PC-3 (cell line): Measurements from ENCODE around the gene CAPN3. TPM values are rescaled to one million over a fixed set of nuclear protein-coding genes. Genes with fewer than 3 reads are reported as not detected.

ENCODE experiments used
- ATAC-seq: fragments of 200-7000 bp; cut with Tn5 transposase; 2 replicates; pipeline ENCODE4 v1.9.1; 2020; ENCODE audit warnings: mild to moderate bottlenecking, moderate library complexity
- BruUV-seq: library from RNA; stranded (reverse); fragments of 400-500 nt; replicated peaks from 2 replicates; lab custom pipeline; 2021; lab: Mats Ljungman, UMichigan
- CTCF ChIA-PET: fragments of 300-600 bp; sonication (Branson Sonifier 250); formaldehyde crosslinking; loops from one replicate; lab custom pipeline; 2022; ENCODE audit warnings: antibody characterized with exemption; lab: Charles Lee
- POLR2A ChIA-PET: fragments of 300-600 bp; sonication (Branson Sonifier 250); formaldehyde crosslinking; loops from one replicate; lab custom pipeline; 2022; ENCODE audit warnings: antibody characterized with exemption; ENCODE audit not compliant: unreplicated experiment; lab: Charles Lee
- DNase-seq: peaks from one replicate; pipeline ENCODE4 v3.0.0-alpha.2; 2015
- H2AFZ ChIP-seq: fragments of 300-600 bp; sonication (generic); 2 replicates; pipeline ENCODE4 v1.6.0; 2016; ENCODE audit warnings: antibody characterized with exemption, low read length
- H3F3A ChIP-seq: fragments of 300-600 bp; sonication (generic); one replicate; pipeline ENCODE4 v1.6.0; 2017; ENCODE audit warnings: antibody characterized with exemption, low read length, control low read depth, mild to moderate bottlenecking; ENCODE audit not compliant: unreplicated experiment
- H3K27ac ChIP-seq: fragments of 300-600 bp; sonication (generic); 2 replicates; pipeline ENCODE4 v1.5.1; 2016; ENCODE audit warnings: mild to moderate bottlenecking, low read length
- H3K27me3 ChIP-seq: fragments of 300-600 bp; sonication (generic); 2 replicates; pipeline ENCODE4 v1.6.1; 2016; ENCODE audit warnings: low read length, mixed read lengths
- H3K36me3 ChIP-seq: fragments of 300-600 bp; sonication (generic); 2 replicates; pipeline ENCODE4 v1.6.1; 2016; ENCODE audit warnings: low read depth, mixed run types, low read length, mixed read lengths
- H3K4me1 ChIP-seq: fragments of 300-600 bp; sonication (generic); 2 replicates; pipeline ENCODE4 v1.5.1; 2016; ENCODE audit warnings: low read length; ENCODE audit not compliant: insufficient read depth
- H3K4me2 ChIP-seq: fragments of 300-600 bp; sonication (generic); 2 replicates; pipeline ENCODE4 v1.6.0; 2016; ENCODE audit warnings: low read length
- H3K4me3 ChIP-seq: fragments of 300-600 bp; sonication (generic); 2 replicates; pipeline ENCODE4 v1.5.1; 2016; ENCODE audit warnings: mild to moderate bottlenecking, low read length, mixed read lengths
- H3K79me2 ChIP-seq: fragments of 300-600 bp; sonication (generic); 2 replicates; pipeline ENCODE4 v1.6.1; 2017; ENCODE audit warnings: low read length, mixed read lengths
- H3K9ac ChIP-seq: fragments of 300-600 bp; sonication (generic); 2 replicates; pipeline ENCODE4 v1.6.0; 2016; ENCODE audit warnings: mild to moderate bottlenecking, low read length
- H3K9me2 ChIP-seq: fragments of 300-600 bp; sonication (generic); replicated peaks from 2 replicates; pipeline ENCODE4 v1.6.1; 2016; ENCODE audit warnings: mixed run types, low read length, mixed read lengths
- H3K9me3 ChIP-seq: fragments of 300-600 bp; sonication (generic); 2 replicates; pipeline ENCODE4 v1.6.1; 2016; ENCODE audit warnings: low read length, mixed read lengths
- H4K20me1 ChIP-seq: fragments of 300-600 bp; sonication (generic); 2 replicates; pipeline ENCODE4 v1.6.1; 2016; ENCODE audit warnings: low read length, mixed read lengths
- EZH2 ChIP-seq: fragments of 300-600 bp; sonication (generic); IDR thresholded peaks from one replicate; pipeline ENCODE4 v1.6.1; 2017; ENCODE audit warnings: antibody characterized with exemption, mild to moderate bottlenecking, low read length; ENCODE audit not compliant: unreplicated experiment
- EZH2phosphoT487 ChIP-seq: fragments of 300-600 bp; sonication (generic); IDR thresholded peaks from 2 replicates; pipeline ENCODE4 v1.6.1; 2018; ENCODE audit warnings: mild to moderate bottlenecking, antibody characterized with exemption, low read length, borderline replicate concordance
- intact Hi-C: fragments of 100-400 bp; cut with micrococcal nuclease; formaldehyde crosslinking; loops from 2 replicates; pipeline ENCODE4 v1.9.0; 2023
- total RNA-seq: library from RNA; depleted of rRNA; stranded (reverse); fragments of >200 nt; gene quantifications from 2 replicates; pipeline ENCODE4 v1.2.3, GENCODE V29; 2014
- TF ChIP-seq, protein P1 (sequence below): fragments of 300-600 bp; sonication (generic); conservative IDR thresholded peaks from 2 replicates; pipeline ENCODE4 v1.5.1; 2017; ENCODE audit warnings: antibody characterized with exemption, low read depth, mild to moderate bottlenecking, low read length

Gene CAPN3
- total RNA-seq, 1 experiment from 2014 or later, result 0.40 TPM

DNA sequence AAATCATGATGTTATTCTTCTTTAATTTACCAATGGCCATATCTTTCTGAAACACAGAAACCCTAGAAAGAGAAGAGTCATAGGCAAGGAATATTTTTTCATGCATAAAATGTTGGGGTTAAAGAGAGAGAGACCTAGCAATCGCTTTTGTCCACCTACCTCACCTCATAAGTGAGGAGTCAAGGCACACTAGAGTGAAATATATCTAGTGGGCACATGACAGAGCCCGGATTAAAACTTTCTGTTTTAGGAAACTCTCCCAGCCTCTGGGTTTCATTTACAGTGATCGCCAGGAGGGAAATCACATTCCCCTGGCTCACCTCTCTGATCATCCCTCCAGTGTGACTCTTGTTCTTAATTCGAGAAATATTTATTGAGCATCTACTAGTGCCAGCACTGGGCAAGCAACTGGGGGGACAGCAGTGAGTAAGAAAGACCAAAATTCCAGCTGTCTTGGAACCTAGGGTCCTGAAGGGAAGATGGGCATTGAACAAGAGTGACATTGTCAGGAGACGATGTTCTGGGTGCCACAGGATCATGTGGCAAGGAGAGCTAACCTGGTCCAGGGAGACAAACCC, 1.3 kb downstream of the CAPN3 start:
- Histone ChIP-seq H3K9me3 (no peaks in the 10 kb centered on the region), H3K36me3 (no peaks in the 10 kb centered on the region), H2AFZ (no peak overlapping the region), H3K27me3 (no peaks in the 10 kb centered on the region), H4K20me1 (no peaks in the 10 kb centered on the region), H3K9ac (no peak overlapping the region), H3K27ac (no peak overlapping the region), H3K4me1 (no peaks in the 10 kb centered on the region), H3F3A (no peaks in the 10 kb centered on the region), H3K4me2 (no peak overlapping the region), H3K79me2 (no peaks in the 10 kb centered on the region), H3K4me3 (no peak overlapping the region), H3K9me2 (no peaks in the 10 kb centered on the region)
- ATAC-seq, result no peak
- DNase-seq, result no peak
- intact Hi-C loops, result no loop called here
- TF ChIP-seq, protein P1, sequence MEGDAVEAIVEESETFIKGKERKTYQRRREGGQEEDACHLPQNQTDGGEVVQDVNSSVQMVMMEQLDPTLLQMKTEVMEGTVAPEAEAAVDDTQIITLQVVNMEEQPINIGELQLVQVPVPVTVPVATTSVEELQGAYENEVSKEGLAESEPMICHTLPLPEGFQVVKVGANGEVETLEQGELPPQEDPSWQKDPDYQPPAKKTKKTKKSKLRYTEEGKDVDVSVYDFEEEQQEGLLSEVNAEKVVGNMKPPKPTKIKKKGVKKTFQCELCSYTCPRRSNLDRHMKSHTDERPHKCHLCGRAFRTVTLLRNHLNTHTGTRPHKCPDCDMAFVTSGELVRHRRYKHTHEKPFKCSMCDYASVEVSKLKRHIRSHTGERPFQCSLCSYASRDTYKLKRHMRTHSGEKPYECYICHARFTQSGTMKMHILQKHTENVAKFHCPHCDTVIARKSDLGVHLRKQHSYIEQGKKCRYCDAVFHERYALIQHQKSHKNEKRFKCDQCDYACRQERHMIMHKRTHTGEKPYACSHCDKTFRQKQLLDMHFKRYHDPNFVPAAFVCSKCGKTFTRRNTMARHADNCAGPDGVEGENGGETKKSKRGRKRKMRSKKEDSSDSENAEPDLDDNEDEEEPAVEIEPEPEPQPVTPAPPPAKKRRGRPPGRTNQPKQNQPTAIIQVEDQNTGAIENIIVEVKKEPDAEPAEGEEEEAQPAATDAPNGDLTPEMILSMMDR, result no peak
- TF ChIP-seq EZH2, result no peak
- no peak for TF ChIP-seq EZH2phosphoT487
- BruUV-seq, result no TSS peak
- ChIA-PET POLR2A (no interaction called here), CTCF (no interaction called here)

DNA sequence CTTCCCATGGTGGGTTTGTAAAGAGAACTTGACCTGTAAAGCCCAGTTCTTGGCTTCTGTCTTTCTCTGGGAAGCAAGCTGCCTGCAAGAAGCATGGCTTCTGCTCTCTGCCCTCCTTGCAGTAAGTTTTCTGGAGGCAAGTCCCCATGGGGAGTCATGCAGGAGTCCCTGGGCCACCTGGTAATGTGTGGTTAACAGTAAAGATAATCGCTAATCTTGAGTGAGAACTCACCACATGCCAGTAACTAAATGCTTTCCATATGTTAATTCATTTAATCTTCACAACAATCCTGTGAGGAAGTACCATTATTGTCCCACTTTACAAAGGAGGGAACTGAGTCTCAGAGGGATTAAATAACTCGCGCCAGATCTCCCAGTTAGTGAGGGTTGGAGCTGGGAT, 4.2 kb downstream of the CAPN3 start:
- Histone ChIP-seq H4K20me1 (no peaks in the 10 kb centered on the region), H3K9me3 (no peaks in the 10 kb centered on the region), H3K9me2 (no peaks in the 10 kb centered on the region), H3F3A (no peaks in the 10 kb centered on the region), H3K27me3 (no peaks in the 10 kb centered on the region), H3K79me2 (no peaks in the 10 kb centered on the region), H3K36me3 (no peaks in the 10 kb centered on the region), H3K9ac (no peak overlapping the region), H3K4me3 (no peak overlapping the region), H2AFZ (no peak overlapping the region), H3K4me2 (no peak overlapping the region), H3K4me1 (no peaks in the 10 kb centered on the region), H3K27ac (no peak overlapping the region)
- BruUV-seq, result no TSS peak
- ATAC-seq (no peak), DNase-seq (no peak)
- TF ChIP-seq, protein P1, result no peak
- no peak for TF ChIP-seq EZH2phosphoT487
- no peak for TF ChIP-seq EZH2
- ChIA-PET POLR2A (no interaction called here), CTCF (no interaction called here)
- intact Hi-C loops, result no loop called here

DNA sequence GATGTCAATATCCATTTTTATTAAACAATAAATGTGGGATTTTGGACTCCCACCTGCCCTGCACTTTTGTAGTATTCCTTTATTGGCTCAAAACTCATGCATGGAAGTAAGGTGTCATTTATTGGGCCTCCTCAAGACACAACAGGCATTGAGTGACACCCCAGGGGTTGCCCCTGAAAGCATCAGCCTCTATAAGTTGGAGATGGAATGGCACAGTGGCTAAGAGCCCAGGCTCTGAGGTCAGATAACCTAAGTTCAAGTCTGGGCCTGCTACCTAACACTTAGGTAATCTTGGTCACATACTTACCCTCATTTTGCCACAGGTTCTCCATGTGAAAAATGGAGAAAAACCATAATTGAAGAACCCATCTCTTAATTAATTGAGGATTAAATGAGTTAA, 4.6 kb downstream of the CAPN3 start:
- ATAC-seq (no peak), DNase-seq (no peak)
- ChIA-PET CTCF (no interaction called here), POLR2A (no interaction called here)
- Histone ChIP-seq H3F3A (no peaks in the 10 kb centered on the region), H3K4me1 (no peaks in the 10 kb centered on the region), H3K9me3 (no peaks in the 10 kb centered on the region), H3K79me2 (no peaks in the 10 kb centered on the region), H3K4me2 (no peak overlapping the region), H3K27me3 (no peaks in the 10 kb centered on the region), H2AFZ (no peak overlapping the region), H3K36me3 (no peaks in the 10 kb centered on the region), H4K20me1 (no peaks in the 10 kb centered on the region), H3K27ac (no peak overlapping the region), H3K9ac (no peak overlapping the region), H3K9me2 (no peaks in the 10 kb centered on the region), H3K4me3 (no peak overlapping the region)
- TF ChIP-seq EZH2phosphoT487 (no peak), EZH2 (no peak)
- TF ChIP-seq, protein P1, result no peak
- intact Hi-C loops, result no loop called here
- no TSS peak for BruUV-seq
